ENCODE data around the gene DNAJC4. TPM values are rescaled to one million over a fixed set of nuclear protein-coding genes. Genes with fewer than 3 reads are reported as not detected.

DNAJC4 gene
- total and polyA plus RNA-seq, 9 of the 15 experiments (the other 6 are each of a cell fraction or from before 2014, with no cell fraction given), result 4.0 to 32.6 (median 19.9) TPM

DNA sequence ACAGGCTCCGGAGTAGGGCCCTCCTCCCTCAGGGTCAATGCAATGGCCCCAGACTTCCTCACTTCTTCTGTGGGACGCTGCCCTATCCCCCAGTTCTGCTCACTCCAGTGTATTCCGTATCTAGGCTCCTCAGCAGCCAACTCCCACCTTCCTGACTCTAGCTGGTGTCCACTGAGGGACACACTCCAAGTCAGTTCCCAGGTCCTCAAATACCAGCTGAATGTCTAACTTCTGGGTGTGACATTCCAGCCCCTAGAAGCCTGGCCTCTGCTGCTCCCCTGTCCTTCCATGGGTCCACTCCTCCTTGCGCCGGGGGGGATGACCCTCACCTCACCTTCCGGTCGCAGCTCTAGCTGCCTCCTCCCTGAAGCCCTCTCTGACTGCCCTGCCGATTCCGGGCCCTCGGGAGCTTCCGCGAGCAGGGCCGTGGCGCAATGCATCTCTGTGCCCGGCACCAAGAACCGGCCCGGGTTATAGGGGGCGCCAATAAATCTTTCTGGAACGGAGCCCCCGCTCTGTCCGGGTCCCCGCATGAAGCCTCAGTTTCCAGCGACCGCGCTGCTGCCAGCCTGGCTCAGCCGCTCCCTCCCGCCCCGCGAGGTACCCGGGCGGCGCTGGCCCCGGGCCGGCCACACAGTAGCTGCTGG is 38.7 kb downstream of the DNAJC4 start (continued):
- TF ChIP-seq ELF2 (CRISPR knock-in tag; IDR thresholded peaks at IDR 0.05), result no peak
- no peak for TF ChIP-seq NCOA2 (IDR thresholded peaks at IDR 0.05; ENCODE audit: partially characterized antibody in 2 of 2)
- TF ChIP-seq KDM1A (IDR thresholded peaks at IDR 0.05), result peak; percentile 29 to 57; a peak in 1 of 4 replicates
- TF ChIP-seq, protein P1, sequence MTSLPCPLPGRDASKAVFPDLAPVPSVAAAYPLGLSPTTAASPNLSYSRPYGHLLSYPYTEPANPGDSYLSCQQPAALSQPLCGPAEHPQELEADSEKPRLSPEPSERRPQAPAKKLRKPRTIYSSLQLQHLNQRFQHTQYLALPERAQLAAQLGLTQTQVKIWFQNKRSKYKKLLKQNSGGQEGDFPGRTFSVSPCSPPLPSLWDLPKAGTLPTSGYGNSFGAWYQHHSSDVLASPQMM (CRISPR knock-in tag; IDR thresholded peaks at IDR 0.05), result no peak
- TF ChIP-seq MYC (IDR thresholded peaks at IDR 0.05; ENCODE audit: low read depth, low read length), result no peak
- TF ChIP-seq MYC (CRISPR knock-in tag; IDR thresholded peaks at IDR 0.05; ENCODE audit: borderline replicate concordance, low read depth), result no peak
- TF ChIP-seq SRSF9 (IDR thresholded peaks at IDR 0.05; ENCODE audit: borderline replicate concordance, low read depth, low read length), result no peak
- no peak for TF ChIP-seq HDGF (IDR thresholded peaks at IDR 0.05)
- no peak for TF ChIP-seq NFXL1 (CRISPR knock-in tag; IDR thresholded peaks at IDR 0.05)
- 0 out of 2 replicates have a peak, but pooled peaks have one; percentile 23 for TF ChIP-seq HLTF (IDR thresholded peaks at IDR 0.05)
- no peak for TF ChIP-seq MCM5 (IDR thresholded peaks at IDR 0.05; ENCODE audit: low read depth)
- TF ChIP-seq LARP7 (IDR thresholded peaks at IDR 0.05), result no peak; the same call in 1 of the 2 replicates
- TF ChIP-seq ZZZ3 (IDR thresholded peaks at IDR 0.05), result no peak
- no peak for TF ChIP-seq ATF1 (CRISPR knock-in tag; IDR thresholded peaks at IDR 0.05)
- TF ChIP-seq ATF1 (tag; IDR thresholded peaks at IDR 0.05), result no peak
- TF ChIP-seq ZNF584 (CRISPR knock-in tag; IDR thresholded peaks at IDR 0.05; ENCODE audit: low read depth), result no peak; the same call in 1 of the 2 replicates
- TF ChIP-seq, protein P2, sequence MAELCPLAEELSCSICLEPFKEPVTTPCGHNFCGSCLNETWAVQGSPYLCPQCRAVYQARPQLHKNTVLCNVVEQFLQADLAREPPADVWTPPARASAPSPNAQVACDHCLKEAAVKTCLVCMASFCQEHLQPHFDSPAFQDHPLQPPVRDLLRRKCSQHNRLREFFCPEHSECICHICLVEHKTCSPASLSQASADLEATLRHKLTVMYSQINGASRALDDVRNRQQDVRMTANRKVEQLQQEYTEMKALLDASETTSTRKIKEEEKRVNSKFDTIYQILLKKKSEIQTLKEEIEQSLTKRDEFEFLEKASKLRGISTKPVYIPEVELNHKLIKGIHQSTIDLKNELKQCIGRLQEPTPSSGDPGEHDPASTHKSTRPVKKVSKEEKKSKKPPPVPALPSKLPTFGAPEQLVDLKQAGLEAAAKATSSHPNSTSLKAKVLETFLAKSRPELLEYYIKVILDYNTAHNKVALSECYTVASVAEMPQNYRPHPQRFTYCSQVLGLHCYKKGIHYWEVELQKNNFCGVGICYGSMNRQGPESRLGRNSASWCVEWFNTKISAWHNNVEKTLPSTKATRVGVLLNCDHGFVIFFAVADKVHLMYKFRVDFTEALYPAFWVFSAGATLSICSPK (IDR thresholded peaks at IDR 0.05; ENCODE audit: borderline replicate concordance), result no peak
- peak; percentile 37 for TF ChIP-seq KDM5B (IDR thresholded peaks at IDR 0.05; ENCODE audit: insufficient replicate concordance, low read depth, low read length)
- TF ChIP-seq, protein P3, sequence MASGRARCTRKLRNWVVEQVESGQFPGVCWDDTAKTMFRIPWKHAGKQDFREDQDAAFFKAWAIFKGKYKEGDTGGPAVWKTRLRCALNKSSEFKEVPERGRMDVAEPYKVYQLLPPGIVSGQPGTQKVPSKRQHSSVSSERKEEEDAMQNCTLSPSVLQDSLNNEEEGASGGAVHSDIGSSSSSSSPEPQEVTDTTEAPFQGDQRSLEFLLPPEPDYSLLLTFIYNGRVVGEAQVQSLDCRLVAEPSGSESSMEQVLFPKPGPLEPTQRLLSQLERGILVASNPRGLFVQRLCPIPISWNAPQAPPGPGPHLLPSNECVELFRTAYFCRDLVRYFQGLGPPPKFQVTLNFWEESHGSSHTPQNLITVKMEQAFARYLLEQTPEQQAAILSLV (tag; IDR thresholded peaks at IDR 0.05), result no peak
- TF ChIP-seq NFIC (IDR thresholded peaks at IDR 0.05), result no peak
- no peak for TF ChIP-seq ARID2 (IDR thresholded peaks at IDR 0.05)
- TF ChIP-seq, protein P4, sequence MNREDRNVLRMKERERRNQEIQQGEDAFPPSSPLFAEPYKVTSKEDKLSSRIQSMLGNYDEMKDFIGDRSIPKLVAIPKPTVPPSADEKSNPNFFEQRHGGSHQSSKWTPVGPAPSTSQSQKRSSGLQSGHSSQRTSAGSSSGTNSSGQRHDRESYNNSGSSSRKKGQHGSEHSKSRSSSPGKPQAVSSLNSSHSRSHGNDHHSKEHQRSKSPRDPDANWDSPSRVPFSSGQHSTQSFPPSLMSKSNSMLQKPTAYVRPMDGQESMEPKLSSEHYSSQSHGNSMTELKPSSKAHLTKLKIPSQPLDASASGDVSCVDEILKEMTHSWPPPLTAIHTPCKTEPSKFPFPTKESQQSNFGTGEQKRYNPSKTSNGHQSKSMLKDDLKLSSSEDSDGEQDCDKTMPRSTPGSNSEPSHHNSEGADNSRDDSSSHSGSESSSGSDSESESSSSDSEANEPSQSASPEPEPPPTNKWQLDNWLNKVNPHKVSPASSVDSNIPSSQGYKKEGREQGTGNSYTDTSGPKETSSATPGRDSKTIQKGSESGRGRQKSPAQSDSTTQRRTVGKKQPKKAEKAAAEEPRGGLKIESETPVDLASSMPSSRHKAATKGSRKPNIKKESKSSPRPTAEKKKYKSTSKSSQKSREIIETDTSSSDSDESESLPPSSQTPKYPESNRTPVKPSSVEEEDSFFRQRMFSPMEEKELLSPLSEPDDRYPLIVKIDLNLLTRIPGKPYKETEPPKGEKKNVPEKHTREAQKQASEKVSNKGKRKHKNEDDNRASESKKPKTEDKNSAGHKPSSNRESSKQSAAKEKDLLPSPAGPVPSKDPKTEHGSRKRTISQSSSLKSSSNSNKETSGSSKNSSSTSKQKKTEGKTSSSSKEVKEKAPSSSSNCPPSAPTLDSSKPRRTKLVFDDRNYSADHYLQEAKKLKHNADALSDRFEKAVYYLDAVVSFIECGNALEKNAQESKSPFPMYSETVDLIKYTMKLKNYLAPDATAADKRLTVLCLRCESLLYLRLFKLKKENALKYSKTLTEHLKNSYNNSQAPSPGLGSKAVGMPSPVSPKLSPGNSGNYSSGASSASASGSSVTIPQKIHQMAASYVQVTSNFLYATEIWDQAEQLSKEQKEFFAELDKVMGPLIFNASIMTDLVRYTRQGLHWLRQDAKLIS (CRISPR knock-in tag; IDR thresholded peaks at IDR 0.05), result no peak; the same call in 1 of the 2 replicates
- TF ChIP-seq SRSF3 (IDR thresholded peaks at IDR 0.05; ENCODE audit: insufficient read depth, low read length), result peak; percentile 45; the same call in 1 of the 2 replicates
- TF ChIP-seq TCF3 (CRISPR knock-in tag; IDR thresholded peaks at IDR 0.05), result no peak
- TF ChIP-seq HMG20A (CRISPR knock-in tag; conservative IDR thresholded peaks at IDR 0.05), result no peak
